8988T (cell line): ENCODE measurements around the gene CRK.

Experiments used
- DNase-seq: peaks from one replicate; pipeline ENCODE4 v3.0.0; 2011

CRK gene

DNA sequence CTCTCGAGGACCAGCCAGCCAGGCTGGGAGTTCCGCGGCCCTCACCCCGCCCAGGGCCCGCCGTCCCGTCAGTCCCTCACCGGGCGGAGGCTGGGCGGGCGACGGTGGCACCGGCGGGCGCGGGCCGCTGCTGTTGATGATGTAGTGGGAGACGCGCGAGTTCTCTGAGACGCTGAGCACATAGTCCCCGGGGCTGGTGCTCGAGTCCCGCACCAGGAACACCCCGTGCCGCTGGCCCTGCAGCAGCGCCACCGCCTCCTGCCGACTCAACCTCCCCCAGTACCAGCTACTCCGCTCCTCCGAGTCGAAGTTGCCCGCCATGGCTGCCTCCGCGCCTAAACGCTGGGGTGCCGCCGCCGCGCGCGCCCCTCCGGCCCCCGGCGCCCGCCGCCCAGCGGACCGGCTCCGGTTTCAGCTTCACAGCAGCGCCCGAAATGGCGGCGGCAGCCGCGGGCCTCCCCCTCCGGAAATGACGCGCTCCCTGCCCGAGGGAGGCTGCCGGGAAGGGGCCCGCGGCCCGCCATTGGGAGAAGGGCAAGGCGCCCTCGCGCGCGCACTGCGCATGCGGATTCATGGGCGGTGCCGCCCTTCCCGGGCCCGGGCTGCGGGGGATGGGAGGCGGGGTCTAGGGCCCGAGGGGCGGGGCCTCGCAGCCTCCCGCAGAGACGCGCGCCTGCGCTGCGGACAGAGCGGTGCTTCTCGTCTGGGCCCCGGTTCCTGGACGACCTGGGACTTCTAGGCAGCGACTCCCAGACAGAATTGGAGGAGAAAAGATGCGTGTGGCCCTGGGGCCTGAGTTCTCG is at the start of gene CRK:
Gene CRK (minus strand): TSS at position 436 of the 803 bp plus-strand sequence. CDS start 115 bp downstream, at position 321.
- peak; percentile 91 for DNase-seq

GRCh38 chr17:1505586-1505985 is 49.6 kb upstream of the CRK start:
- DNase-seq = no peak

DNA sequence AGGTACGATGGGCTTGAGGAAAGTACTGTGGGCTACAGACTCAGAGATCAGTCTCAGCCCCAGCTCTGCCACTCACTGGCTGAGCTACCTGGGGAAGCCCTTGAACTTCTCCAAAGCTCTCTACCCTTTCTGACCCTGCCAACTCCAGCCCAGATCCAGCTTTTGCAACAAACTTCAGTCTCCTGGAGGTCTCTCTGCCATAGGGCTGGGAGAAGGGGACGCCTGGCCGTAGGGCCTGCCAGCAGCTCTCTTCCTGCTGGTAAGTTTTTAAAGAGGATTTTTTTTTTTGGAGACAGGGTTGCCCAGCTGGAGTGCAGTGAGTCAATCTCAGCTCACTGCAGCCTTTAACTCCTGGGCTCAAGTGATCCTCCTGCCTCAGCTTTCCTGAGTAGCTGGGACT is 48.8 kb upstream of the CRK start:
- DNase-seq = no peak

GRCh38 chr17:1503699-1504098 is 47.7 kb upstream of the CRK start:
- DNase-seq = no peak

GRCh38 chr17:1498869-1499268 is 42.8 kb upstream of the CRK start:
- no peak for DNase-seq

- no peak for DNase-seq
Measured at GRCh38 chr17:1498233-1498632, 42.2 kb upstream of the CRK start.

DNA sequence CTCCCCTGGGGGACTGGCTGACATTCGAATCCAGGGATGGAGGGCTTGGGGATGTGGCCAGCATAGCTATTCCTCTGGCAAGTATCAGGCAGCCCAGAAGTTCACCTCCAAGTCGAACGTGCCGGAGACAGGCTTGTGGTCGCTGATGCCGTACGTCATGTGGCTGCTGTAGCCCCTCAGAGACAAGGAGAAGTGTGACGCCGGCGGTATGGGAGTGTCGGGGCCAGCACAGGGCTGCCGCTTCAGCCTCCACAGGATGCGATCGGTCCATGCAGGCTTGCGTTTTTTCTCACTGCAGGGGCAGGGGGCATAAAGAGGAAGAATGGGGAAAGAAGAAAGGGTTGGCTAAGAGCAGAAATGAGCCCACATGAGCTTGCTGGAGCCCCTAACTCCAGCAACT is 41.8 kb upstream of the CRK start:
- no peak for DNase-seq

DNA sequence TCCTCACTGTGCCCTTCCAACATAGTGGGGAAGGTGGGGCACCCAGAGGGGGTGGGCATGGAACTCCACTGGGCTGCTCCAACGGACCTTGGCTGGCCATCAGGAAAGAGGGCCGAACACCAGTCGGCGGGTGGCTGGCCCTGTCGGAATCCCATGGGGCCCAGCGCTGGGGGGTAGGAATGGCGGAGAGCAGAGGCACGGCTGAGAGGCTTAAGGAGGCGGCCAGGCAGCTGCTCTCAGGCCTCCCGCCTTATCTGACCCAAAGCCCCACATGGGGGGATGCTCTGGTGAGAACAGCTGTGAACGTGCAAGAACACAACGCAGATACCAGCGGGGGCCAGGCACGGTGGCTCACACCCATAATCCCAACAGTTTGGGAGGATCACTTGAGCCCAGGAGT is 40.8 kb upstream of the CRK start:
- no peak for DNase-seq

GRCh38 chr17:1495265-1495989 is 39.4 kb upstream of the CRK start:
- DNase-seq = no peak

GRCh38 chr17:1494736-1495253 is 38.8 kb upstream of the CRK start:
- no peak for DNase-seq

- no peak for DNase-seq
Measured at GRCh38 chr17:1494203-1494602, 38.2 kb upstream of the CRK start.

- DNase-seq = no peak
Measured at GRCh38 chr17:1493291-1493980, 37.4 kb upstream of the CRK start.

- no peak for DNase-seq
Measured at GRCh38 chr17:1492249-1493206, 36.5 kb upstream of the CRK start, which contains the start of gene MYO1C. Gene MYO1C, minus strand, starts transcription at chr17:1492686. Its CDS starts 199 bp downstream, at chr17:1492487.

DNA sequence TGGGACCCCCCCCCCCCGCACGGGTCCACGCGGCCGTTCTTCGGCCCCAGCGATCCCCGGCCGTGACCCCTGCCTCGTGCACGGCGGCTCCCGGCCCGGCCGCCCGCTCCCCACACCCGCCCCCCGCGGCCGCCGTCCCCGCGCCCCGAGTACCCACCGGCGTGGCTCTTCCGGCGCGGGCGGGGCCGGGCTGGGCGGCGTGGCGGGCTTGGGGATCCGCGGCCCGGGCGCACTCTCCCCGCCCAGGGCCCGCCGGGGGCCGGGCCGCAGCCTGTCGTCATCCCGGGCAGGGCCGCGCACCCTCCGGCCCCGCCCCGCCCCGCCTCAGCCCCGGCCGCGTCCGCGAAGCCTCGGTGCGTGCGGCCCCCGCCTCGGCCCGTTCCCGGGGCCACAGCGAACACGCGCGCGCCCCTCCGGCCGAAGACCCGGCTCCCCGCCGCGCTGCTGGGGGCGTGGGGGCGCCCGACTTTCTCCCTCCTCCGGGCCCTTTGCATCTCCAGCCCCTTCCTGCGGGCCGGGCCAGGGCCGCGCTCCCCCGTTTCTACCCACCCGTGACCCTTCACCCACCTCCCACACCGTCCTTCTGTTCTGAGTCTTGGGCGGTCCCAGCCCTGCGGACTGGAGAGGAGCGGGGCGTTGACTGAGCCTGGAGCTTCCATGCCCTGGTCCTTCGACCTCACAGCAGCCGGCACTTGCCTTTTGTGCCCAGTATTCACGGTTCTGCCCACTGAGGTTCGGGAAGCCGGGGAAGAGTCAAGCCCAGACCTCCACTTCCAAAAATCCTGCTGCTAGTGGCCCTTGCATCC is 35.6 kb upstream of the CRK start:
- DNase-seq = peak; percentile 86

- DNase-seq = peak; percentile 81
Measured at GRCh38 chr17:1490643-1491442, 34.8 kb upstream of the CRK start.

GRCh38 chr17:1488826-1489270 is 32.8 kb upstream of the CRK start:
- DNase-seq = no peak

GRCh38 chr17:1487939-1488825 is 32.1 kb upstream of the CRK start:
- peak; percentile 75 for DNase-seq

DNA sequence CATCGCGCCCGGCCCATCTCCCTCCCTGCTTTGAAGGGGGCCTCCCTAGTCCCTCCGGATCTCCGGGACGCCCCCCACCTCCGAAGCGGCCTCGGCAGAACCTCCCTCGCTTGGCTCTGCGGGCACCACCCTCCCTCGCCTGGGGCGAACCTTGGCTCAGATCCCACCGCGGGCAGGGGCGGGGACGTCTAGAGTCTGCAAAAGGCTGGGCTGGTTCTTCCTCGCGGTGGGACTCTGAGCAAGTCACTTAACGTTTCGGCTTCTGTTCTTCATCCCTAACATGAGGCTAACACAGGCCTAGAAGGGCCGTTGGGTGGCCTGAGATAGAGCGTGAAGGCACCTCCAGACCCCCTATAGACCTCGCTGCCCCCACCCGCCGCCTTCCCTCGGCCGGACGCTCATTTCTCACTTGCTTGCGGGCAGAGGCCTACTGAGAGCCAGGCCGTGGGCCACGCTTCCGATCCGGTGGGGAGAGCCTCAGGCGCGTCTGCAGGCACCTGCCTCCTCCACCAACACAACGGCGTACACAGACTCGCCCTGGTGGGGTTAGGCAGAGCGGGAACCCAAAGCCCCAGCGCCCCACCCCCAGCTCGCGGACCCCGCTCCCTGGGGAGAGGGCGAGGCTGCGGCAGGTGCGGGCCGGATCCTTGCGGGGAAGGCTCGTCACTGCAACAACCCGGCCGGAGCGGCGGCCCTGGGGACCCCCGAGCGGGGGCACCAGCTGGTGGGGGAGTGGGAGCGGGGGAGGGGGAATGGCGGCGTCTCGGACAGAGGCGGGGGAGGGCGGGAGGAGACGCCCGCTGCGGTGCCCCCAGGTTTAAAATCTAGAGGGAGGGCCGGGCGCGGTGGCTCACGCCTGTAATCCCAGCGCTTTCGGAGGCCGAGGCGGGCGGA is 31.0 kb upstream of the CRK start:
- DNase-seq = peak; percentile 68
